HG02759 (cell line): ENCODE results near the gene KMT2E.
"Not testable (repeated sequence)": the region's sequence is repeated elsewhere in the genome, so short reads cannot be mapped to it uniquely, and the experiment has no call there.

ENCODE experiments used
- ATAC-seq: cut with Tn5 transposase; IDR thresholded peaks from one replicate; pipeline ENCODE4 v1.9.1; 2021; ENCODE audit warnings: mild to moderate bottlenecking, moderate library complexity; ENCODE audit not compliant: unreplicated experiment

The KMT2E gene

DNA sequence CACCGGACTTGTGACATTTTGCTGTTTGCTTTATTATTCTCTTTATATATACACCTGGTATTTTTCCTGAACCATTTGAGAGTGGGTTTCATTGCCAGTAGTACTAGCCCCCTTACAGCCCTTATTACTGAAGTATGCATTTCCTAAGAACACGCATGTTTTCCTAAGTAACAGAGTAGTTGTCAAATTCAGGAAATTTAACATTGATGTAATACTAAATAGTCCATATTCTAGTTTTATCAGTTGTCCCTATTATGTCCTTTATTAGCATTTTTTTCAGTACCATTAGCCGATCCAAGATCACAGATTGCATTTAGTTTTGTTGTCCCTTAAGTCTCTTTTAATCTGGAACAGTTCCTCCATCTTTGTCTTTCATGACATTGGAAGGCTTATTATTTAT, 8.0 kb downstream of the KMT2E start:
- no peak for ATAC-seq

DNA sequence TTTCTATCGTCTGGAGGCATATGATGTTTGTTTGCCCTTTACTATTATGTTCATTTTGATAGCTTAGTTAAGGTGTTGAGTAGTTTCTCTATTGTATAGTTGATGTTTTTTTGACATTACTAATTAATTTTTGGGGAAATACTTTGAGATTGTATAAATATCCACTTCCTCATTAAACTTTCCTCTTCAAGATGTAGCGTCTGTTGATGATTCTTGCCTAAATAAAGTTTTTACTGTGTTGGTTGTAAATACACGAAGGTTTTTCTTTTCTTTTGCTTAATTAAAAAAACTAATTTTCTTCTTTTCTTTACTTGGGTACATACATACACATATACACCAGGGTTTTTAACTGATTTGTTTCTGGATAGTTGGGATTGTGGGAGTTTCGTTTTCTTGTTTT, 8.5 kb downstream of the KMT2E start:
- ATAC-seq, result no peak

DNA sequence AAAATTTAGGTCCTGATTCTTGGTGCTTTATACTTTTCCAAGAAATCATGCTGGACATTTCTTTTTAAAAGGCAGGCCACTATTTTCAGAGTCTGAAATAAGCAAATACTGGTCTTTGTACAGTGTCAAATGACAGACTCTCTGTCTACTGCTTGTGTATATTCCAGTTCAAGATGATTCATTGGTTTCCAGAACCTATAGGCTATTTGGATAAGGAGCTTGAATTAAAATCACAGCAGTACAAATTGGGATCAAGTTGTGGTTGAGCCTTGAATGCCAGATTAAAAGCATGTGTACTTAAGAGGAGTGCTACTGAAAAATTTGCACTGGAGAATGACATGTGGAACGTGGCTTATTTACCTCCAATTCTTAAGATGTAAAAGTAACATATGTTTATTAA, 10.7 kb downstream of the KMT2E start:
- ATAC-seq, result no peak

DNA sequence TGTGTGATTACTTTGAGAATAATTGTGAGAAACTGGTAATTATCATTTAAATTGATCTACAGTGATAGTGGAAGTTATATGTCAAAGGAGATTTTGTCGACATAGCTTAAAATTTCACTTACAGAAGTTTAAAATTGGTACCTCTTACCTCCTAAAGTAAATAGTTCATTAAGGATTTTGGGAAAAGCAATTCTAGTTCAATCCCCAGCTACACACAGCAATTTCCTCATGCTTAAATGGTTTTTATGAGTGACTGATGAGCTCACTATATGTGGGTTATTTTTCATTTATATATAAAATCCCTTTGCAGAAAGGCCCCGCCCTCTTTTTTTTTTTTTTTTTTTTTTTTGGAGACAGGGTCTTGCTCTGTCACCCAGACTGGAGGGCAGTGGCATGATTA, 12.7 kb downstream of the KMT2E start:
- ATAC-seq, result no peak

DNA sequence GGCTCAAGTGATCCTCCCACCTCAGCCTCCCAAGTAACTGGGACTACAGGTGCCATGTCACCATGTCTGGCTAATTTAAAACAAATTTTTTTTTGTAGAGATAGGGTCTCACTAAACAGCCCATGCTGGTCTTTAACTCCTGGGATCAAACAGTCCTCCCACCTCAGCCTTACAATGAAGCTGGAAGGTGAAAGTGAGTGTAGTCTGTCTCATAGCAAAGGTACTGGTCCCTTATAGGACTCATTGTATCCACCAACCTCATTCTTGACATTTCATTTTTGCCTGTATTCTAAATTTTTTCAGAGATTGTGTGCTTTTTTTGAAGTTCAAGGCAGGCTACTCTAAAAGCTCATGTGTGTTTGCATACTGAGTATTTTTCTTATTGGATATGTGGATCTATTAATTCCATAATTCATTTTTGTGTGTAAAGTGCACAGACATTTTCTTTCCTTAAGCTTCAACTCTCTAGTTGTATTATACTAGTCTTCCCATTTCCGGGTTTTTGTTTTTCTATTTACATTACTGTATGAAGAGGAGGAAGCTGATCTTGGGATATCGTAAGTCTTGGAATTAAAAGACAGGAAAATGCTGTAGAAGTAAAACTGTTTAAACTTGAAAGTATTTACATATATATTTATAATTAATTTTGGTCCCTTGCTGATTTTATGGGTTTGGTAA, 13.3 kb downstream of the KMT2E start:
- ATAC-seq, result no peak

DNA sequence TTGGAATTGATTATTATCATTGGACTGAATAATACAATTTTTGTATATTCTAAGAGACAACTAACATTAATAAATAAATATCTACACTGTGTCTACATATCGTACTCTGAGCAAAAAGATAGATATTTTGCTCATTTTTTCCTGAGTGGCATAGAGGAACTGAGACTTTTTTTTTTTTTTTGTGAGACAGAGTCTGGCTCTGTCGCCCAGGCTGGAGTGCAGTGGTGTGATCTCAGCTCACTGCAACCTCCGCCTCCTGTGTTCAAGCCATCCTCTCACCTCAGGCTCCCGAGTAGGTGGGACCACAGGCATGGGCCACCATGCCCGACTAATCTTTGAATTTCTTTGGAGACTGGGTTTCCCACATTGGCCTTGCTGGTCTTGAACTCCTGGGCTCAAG, 14.0 kb downstream of the KMT2E start:
- ATAC-seq, result peak; percentile 65

DNA sequence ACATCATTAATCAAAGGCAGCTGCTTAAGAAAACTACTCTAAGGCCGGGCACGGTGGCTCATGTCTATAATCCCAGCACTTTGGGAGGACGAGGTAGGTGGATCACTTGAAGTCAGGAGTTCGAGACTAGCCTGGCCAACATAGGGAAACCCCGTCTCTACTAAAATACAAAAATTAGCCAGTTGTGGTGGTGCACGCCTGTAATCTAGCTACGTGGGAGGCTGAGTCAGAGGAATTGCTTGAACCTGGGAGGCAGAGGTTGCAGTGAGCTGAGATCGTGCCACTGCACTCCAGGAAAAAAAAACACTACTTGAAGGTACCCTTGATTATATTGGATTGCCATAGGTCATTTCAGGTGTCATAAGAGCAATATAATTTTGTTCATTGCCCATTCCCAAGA, 14.9 kb downstream of the KMT2E start:
- not testable (repeated sequence) for ATAC-seq

DNA sequence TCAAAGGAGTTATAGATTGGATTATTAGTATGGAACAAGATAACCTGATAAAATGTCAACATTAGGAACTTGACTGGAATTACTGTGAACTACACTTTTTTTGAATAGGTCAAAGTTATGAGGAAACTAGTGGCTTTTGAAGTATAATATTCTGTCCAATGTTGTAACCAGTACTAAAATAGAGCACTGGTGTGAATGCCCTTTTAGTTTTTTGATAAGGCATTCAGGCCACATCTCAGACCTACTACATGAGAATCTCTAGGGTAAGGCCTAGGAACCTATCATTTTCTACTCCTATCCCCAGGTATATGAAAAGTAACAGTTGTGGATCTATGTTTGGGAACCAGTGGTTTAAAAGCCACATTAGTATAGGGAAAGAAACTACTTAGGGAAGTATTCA, 16.4 kb downstream of the KMT2E start:
- ATAC-seq, result no peak

DNA sequence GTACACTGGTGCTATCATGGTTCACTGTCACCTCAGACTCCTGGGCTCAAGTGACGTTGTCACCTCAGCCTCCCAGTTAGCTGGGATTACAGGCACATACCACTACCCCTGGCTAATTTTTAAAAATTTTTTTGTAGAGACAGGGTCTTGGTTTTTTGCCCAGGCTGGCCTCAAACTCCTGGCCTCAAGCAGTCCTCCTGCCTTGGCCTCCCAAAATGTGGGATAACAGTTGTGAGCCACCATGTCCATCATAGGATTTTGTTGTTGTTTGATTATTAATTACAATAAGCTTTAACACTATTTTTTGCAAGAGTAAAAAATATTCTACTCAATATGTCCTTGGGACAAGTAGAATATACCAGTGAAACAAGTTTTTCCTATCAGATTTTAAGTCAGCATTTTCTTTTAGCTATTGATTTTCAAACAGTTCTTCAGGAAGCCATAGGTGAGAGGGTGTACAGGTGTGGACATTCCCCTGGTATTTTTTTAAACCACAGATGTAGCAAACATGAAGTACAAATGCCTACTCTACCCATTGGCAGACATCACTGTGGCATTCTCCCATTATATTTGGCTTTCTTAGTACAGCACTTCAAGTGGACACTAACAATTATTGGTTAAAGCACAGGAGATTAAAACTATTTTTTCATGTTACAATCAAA, 18.7 kb downstream of the KMT2E start:
- no peak for ATAC-seq

DNA sequence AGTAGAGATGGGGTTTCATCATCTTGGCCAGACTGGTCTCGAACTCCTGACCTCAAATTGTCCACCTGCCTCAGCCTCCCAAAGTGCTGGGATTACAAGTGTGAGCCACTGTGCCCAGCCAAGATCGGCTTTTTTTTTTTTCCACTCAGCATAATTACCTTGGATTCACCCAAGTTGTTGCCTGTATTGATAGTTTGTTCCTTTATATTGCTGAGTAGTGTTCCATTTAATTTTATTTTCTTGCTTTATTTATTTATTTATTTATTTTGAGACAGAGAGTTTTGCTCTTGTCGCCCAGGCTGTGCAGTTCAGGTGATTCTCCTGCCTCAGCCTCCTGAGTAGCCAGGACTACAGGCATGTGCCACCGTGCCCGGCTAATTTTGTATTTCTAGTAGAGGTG, 21.3 kb downstream of the KMT2E start:
- ATAC-seq, result no peak

DNA sequence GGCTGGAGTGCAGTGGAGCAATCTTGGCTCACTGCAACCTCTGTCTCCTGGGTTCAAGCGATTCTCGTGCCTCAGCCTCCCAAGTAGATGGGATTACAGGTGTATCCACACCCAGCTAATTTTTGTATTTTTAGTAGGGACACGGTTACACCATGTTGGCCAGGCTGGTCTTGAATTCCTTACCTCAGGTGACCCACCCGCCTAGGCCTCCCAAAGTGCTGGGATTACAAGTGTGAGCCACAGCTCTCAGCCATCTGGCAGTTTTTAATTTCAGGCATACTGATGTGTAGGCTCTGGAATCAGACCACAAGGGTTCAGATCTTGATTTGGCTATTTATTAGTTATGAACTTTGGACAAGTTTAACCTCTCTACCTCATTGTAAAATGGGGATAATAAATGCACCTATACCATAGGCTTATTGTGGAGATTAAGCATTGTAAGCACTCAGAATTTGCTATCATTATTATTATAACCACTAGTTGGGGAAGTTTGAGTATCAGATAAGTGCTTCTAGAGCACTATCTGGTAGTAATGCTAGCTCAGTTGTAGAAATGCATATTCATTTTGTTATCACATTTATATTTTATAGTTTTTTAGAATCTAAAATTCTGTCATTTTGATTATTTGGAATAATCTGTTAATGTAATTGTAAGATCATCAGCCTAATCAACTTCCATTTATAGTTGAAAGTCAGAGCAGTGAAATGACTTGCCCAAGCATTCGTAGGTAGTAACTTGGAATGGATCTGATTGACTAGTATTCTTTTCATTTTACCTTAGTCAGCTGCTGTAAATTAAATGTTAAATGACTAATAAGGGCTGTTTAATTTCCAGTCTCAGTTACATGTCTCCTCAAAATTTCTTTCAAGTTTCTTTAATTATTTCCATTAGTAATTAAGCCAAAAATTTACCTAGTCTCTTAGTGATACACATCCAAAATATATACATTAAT, 22.5 kb downstream of the KMT2E start:
- ATAC-seq, result no peak

DNA sequence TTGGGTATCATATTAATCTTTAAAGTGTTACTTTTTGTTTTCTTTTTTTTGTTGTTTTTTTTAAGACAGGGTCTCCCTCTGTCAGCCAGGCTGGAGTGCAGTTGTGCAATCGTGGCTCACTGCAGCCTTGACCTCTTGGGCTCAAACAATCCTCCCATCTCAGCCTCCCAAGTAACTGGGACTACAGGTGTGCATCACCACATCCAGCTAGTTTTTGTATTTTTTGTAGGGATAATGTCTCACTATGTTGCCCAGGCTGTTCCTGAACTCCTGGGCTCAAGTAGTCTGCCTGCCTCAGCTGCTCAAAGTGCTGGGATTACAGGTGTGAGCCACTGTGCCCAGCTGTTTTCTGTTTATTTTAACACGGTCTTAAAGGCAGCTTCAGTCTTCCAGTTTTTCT, 23.3 kb downstream of the KMT2E start:
- ATAC-seq, result no peak

DNA sequence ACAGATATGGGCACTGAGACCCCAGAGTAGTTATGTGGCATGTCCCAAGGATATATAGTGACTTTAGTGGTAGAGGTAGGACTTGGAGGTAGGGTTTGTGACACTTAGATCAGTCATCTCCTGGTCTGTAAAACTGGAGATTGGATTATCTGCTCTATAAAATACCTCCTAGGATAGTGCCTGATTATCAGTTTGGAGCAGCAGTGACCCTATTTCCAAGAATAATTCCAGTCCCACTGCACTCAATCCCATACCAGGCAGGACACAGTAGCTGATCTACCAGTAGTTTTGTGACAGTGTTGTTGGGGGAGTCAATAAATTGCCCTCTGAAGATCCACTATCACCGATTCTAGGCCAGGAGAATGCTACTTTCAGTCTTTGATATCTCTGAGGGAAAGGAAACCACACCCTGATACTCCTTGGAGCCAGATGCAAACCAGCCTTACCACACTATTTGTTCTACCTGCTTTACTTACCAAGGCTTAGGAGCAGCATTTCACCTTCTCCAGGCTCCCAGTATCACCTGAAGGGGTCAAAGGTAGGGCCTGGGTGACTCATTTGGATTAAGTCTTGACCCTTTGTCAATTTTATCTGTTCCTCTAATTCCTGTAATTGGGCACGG, 30.6 kb downstream of the KMT2E start:
- no peak for ATAC-seq

DNA sequence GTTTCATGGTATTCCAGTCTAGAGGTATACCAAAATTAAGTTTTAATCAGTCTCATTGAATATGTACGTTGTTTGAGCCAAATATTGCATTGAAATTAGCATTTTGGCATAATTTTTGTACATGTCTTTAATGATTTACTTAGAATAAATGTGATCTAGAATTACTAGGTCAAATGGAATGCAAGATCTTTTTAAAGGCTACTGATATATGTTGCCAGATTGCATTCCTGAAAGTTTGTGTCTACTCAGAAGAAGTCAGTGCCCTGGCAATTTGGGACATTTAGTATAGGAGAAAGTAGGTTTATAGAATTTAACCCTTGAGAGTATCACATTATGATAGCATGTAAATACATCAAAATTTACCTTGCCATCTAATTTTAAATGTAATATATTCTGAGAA, 32.4 kb downstream of the KMT2E start:
- no peak for ATAC-seq

DNA sequence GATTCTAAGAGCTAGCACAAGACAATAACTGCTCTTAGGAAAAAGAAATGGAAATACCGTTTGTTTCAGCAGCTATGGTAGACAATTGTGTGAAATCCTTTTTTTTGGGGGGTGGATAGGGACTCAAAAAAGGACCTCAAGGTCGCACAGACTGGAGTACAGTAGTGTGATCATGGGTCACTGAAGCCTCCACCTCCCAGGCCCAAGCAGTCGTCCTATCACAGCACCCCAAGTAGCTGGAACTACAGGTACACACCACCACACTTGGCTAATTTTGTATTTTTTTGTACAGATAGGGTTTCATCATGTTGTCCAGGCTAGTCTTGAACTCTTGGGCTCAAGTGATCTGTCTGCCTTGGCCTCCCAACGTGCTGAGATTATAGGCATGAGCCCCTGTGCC, 33.9 kb downstream of the KMT2E start:
- ATAC-seq, result no peak

DNA sequence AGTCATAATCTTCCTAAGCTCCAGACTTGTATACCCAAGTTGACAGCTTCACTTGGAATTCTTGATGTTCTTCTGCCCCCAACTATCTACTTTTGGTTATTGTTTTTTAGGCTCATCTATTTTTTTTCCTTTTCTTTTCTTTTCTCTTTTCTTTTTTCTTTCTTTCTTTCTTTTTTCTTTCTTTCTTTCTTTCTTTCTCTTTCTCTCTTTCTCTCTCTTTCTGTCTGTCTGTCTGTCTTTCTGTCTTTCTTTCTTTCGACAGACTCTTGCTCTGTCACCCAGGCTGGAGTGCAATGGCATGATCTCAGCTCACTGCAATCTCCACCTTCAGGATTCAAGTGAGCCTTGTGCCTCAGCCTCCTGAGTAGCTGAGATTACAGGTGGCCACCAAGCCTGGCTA, 36.5 kb downstream of the KMT2E start:
- no peak for ATAC-seq

DNA sequence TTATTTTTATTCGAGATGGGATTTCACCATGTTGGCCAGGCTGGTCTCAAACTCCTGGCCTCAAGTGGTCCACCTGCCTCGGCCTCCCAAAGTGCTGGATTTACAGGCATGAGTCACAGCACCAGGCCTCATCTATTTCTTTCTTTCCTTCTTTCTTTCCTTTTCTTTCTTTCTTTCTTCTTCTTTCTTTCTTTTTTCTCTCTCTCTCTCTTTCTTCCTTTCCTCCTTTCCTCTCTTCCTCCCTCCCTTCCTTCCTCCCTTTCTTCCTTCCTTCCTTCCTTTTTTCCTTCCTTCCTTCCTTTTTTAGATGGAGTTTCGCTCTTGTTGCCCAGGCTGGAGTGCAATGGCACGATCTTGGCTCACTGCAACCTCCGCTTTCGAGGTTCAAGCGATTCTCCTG, 36.9 kb downstream of the KMT2E start:
- not testable (repeated sequence) for ATAC-seq

DNA sequence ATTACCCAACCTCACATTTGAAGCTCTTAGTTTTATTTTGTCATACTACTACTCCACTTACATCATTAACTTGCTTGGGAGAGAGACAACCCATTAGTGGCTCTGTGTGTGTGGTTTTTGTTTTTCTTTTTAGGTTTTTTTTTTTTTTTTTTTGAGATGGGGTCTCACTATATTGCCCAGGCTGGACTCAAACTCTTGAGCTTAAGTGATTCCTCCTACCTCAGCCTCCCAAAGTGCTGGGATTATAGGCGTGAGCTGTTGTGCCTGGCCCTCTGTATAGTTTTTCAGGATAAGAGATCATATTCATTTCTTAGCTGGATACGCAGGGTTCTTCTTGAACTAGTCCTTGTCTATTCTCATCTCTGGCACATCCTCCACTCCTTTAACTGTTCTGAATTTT, 41.1 kb downstream of the KMT2E start:
- ATAC-seq, result no peak

DNA sequence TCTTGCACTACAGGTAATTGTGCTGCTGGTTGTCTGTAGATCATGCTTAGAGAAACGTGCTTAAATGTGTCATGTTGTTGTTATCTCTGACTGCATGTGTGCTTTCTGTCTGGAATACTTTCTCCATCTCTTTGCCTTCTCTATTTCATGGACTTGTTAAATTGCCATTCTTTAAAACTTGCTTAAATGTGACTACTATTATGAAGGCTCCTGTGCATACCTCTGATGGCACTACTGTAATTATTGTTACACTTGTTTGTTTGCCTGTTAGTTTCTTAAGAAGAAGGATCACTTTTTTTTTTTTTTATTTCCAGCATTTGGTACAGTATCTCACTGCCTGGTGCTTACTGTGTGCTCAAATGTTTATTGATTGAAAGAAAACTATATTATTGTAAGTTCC, 41.6 kb downstream of the KMT2E start:
- ATAC-seq, result no peak

DNA sequence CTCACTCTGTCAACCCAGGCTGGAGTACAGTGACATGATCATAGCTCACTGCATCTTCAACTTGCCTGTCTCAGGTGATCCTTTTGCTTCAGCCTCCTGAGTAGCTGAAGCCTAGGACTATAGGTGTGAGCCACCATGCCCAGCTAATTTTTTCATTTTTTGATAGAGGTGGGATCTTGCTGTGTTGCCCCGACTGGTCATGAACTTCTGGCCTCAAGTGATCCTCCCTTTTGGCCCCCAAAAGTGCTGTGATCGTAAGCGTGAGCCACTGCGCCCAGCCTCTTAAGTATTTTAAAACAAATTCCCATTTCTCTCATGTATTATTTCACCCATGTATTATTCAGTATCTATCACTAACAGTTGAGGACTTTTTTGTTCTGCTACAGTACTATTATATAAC, 43.5 kb downstream of the KMT2E start:
- no peak for ATAC-seq

DNA sequence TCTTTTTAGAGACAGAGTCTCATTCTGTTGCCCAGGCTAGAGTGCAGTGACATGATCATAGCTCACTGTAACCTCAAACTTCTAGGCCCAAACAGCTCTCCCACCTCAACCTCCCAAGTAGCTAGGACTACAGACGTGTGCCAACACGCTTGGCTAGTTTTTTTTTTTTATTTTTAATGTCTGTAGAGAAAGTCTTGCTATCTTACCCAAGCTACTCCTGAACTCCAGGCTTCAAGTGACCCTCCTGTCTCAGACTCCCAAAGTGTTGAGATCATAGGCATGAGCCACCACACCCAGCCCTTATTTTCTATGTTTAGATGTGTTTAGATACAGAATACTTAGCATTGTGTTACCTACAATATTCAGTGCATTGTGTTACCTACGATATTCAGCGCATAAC, 46.4 kb downstream of the KMT2E start:
- no peak for ATAC-seq
